OCI-M2 (cell line): ENCODE data around the gene ZNF490.

Source experiments
- DNase-seq: peaks from one replicate; lab custom pipeline; 2025; ENCODE audit not compliant: unreplicated experiment; lab: John Stamatoyannopoulos, UW

Gene ZNF490

GRCh38 chr19:12546068-12546467, 64.5 kb downstream of the ZNF490 start:
- no peak for DNase-seq

- DNase-seq, result no peak
These were observed 65.3 kb downstream of the ZNF490 start for GRCh38 chr19:12545267-12545666.

- DNase-seq, result peak; percentile 96
These were observed 66.2 kb downstream of the ZNF490 start for GRCh38 chr19:12544401-12544876.

GRCh38 chr19:12543855-12544254, 66.8 kb downstream of the ZNF490 start:
- DNase-seq, result no peak
